Dermis blood vessel endothelial cell (primary cell): ENCODE measurements around the gene NRGN. TPM values are rescaled to one million over a fixed set of nuclear protein-coding genes. Genes with fewer than 3 reads are reported as not detected.
"Not testable (repeated sequence)": the region's sequence is repeated elsewhere in the genome, so short reads cannot be mapped to it uniquely, and the experiment has no call there.

Source experiments
- DNase-seq: peaks from one replicate; pipeline ENCODE4 v3.0.0; 2010
- total RNA-seq: library from RNA; depleted of rRNA; stranded (reverse); fragments of >200 nt; gene quantifications from 2 replicates; pipeline ENCODE4 v1.2.3, GENCODE V29; 2014

The NRGN gene
- total RNA-seq, 1 donor from 2014 or later = 0.51 TPM

DNA sequence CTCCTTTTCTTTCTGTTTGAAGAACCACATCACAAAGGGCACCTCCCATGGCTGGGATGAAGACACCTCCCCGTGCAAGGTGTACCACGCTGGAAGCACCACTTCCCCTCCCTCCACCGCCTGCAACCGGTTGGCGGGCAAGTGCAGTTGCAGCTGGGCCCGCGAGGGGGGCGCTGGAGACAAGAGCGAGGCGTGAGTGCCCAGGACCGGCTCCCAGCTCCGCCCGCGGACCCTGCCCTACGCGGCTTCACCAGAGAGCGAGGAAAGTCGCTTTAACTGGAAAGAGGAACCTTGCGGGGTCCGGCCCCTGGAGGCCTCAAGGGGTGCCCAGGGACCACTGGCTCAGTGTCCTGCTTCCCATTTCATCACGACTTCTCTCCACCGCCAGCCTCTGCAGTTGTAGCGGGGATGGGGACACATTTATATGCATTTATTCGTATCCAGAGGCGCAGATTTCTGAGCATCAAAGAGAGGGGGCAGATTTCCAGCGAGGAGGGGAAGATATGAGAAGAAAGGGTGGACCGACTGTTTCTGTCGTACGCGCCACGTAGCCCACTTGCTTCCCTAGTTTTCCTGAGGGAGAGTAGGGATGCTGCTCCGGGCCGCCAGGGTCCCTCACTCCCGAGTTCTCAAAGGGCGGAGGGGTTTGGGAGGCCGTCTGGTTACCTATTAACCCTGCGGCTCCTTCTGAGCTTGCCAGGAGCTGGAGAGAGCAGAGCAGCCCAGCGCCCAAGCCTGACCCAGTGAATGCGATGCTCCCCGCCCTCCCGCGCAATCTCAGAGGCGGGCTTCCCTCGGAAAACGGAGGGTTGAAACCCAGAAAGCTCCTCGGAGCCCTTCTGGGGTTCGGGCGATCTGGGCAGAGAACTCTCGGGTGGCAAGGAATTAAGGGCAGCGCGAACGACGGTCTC lies 18.9 kb downstream of the NRGN start:
- peak; percentile 90 for DNase-seq

DNA sequence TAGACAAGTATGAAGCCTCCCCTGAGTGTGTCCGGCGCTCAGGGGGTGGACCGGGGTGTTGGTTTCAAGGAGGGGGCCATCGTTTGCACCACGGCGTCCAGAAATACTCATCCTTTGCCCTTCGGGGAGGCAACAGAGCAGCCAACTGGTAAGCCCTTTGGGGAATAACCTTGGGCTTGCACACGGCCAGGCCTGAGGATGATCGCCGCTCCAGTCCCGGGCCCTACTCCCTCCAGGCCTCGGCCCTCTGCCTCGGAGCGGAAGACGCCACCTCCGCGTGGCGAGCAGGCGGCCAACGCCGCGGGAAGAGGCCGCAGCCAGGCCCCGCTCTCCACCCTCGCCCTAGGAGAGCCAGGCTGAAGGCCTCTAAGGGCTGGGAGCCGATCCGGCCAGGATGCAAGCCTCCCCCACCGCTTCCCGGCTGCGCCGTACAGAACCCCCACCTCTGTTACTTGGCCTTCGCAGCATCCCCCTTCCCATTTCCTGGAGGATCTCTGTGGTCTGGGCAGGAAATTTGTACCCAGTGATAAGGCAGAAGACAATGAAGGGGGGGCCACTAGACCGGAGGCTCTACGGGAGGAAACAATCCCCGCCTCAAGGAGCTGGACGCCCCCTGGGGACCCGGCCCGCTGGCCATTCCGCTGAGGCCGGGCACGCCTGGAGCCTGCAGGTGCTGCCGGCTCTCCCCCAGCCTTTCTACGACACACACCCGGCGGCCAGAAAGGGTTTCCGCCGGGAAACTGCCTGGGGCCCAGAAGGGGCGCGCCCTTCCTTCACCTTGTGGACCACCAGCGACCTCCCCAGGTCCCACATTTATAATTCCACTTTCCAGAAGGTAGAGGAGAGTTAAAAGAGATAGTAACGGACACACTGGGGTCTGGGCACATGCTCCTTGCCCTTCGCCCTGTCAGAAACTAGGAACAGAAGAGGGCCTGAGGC lies 19.8 kb downstream of the NRGN start:
- DNase-seq = peak; percentile 100

DNA sequence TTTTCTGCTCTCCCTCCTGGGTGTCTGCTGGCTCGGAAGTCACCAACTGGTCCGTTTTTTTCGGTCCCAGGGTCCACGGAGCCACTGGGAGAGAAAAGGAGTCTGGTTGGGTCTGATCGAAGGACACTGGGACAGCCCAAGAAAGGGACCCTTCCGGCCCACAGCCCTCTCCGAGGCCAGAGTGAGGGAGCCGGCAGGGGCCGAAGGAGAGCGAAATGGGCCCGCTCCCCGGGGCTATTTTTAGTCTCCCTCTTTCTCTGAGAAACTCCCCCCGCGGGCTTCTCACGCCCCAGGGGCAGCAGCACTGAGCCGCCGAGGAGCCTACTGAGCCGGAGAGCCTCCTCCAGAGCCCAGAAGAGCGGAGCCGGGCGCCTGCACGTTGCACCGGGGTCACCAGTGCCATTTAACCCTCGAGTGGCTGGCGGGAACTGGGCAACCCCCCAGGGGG lies 20.5 kb downstream of the NRGN start:
- peak; percentile 63 for DNase-seq

DNA sequence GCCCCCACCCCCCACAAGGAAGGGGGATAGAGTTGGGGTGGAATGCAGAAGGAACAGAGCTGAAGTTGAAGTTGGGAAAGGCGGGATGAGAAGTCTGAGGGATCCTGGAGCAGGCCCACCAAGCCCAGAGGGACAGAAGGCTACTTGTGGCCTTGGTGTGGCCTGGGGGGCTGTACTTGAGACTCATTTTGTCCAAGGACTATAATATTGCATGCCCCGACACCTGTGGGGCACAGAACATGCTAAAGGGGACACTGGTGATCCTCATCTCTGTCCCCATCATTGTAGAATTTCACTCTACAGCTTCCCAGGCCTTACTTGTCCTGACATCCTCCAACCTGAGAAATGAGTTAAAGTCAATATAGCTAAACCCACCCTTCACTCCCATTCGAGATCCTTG lies 21.1 kb downstream of the NRGN start:
- no peak for DNase-seq

DNA sequence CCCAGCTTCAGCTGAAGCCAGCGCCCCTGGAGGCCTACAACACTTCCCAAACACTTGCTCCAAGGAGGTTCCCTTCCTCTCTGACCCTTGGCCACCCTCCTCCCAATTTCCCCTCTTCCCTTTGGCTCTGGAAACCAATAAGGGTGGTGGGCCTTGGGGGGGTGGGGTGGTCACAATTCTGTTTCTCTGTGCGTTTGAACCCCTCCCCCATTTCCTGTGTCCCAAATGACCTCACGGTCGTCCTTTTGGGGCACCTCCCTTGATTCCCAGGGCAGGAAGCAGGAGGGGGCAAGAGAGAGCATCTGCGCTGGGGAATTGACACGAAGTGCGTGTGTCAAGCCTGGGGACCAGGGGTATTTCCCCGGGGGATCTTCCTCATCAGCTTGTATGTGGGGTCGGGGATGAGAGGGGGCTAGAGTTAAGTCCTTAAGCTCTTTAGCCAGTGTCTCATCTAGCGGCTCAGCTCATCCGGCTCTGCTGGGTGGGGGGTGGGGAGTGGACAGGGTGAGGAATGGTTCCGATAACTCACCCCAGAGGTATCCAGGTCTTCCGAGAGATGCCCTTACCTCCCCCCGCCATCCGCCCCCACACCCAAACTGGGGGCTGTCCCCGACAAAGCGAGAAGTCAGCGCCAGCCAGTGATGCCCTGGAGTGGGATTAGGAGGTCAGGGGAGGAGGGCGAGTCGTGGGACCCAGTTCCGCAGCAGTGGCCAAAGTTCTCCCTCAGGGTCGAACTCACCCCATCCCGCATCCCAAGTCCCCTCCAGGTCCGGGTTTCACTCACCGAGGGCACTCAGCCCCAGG lies 21.8 kb downstream of the NRGN start:
- DNase-seq = peak; percentile 71

DNA sequence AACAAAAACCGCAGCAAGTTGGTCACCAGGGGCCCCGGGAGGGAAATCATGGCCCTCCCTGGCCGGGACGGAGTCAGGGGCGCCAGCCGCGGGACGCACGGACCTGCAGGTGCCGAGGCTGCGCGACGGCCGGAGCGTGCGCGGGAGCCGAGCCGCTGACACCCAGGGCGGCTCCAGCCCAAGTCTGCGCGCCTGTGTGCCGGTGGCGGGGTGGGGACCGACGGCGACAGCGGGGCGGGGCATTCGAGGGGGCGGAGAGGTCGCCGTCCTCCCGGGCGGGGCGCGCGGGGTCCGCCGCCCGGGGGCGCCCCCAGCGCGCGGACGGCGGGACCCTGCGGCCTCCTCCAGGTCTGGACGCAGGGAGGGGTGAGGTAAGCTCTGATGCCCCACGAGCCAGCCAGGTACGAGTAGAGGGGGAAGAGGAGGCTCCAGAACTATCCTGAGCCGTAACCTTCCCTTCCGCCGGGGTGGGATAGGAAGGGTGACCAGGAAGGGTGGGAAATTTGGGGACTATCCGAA lies 22.4 kb downstream of the NRGN start, which contains the start of gene ESAM:
TSS of gene ESAM (minus strand) at position 186 of the 519 bp plus-strand sequence. CDS start at position 50, 136 bp downstream.
- peak; percentile 57 for DNase-seq

DNA sequence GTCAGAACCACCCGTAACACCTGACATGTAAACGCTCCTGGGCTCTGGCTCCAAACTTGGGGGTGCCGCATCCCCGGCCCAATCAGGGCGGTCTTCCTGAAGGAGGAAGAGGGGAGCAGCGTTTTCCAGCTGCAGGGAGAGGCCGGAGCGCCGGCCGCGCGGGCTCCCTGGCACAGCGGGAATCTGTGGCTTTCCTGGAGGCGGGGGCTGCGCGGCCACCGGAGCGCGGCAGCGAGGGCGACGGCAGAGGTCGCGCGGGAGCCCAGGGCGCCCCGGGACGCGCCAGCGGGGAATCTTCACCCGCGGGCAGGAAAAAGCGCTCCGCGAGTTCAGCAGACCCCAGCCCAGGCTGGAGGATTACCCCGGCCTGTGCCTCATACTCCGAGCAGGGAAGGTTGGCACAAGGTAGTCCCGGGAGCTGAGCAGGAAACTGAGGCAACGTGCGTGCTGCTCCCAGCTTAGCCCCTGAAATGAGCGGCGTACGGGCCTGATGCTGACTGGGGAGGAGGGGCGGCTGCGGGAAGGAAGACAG lies 22.9 kb downstream of the NRGN start:
- DNase-seq = peak; percentile 59

DNA sequence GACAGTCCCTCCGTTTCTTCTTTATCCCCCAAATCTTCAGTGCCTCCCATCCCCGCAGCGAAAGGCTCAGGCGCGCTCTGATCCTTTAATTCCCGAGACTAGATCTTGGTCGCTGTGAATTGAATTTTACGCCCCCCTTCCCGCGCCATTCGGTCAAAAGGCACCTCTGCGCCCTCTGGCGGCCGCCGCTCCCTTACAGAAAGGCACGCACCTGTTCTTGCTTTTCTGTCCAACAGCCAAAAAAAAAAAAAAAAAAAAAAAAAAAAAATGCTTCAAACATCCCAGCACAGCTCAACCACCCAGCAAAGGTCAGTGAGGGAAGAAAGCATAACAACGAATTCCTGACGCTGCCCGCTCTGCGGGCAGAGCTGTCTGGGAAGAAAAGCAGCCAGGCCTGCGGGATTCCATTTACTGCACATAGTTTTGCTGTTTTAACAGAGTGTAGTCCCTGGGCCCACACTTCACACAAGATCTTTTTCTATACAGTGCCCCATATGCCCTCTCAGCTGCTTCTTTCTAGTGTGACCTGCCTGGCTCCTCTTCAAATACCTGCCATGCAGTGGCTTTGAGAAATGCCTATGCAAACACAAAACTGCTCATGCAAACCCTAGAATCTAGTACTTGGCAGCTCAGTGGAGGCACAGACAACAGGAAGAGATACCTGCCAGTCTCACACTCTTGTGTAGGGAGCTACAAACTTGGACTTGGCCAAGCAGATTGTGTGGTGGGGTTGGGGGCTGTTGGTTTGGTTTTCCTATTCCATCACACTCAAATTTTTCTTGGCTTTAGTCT lies 23.6 kb downstream of the NRGN start:
- peak; percentile 93 for DNase-seq

DNA sequence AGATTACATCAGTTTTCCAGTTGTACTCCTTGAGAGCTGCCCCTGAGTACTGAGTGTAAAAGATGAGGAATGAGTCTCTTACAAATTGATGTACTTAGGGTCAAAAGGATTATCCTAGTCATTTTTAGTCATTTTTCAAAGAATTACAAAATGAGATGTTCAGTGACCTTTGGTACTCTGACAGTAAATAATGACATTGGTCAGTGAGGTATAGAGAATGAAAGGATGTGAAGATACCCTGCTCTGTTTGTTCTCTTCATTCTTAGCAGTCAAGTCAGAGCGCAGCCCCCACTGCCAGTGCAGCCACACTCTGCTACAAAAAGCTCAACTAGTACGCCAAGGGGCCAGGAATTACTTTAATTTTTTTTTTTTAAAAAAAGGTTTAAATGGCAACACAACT lies 26.4 kb downstream of the NRGN start:
- DNase-seq = no peak

DNA sequence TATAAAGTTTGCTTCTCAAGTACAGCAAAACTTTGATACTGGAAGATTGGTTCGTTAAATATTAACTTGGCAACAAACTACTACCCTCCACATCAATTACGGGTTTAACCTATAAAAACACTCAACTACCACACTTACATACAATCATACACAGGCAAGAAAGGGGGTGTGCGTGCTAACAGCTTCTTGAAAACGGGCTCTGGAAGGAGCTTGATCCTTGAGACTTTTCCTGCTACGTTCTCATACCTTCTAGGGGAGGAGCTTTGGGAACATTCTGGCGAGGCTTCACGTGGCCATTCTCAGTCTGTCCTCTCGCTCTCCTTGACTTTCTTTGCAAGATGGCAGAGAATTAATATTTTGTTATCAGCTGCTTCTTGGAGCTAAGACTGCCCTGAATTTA lies 29.2 kb downstream of the NRGN start:
- no peak for DNase-seq

DNA sequence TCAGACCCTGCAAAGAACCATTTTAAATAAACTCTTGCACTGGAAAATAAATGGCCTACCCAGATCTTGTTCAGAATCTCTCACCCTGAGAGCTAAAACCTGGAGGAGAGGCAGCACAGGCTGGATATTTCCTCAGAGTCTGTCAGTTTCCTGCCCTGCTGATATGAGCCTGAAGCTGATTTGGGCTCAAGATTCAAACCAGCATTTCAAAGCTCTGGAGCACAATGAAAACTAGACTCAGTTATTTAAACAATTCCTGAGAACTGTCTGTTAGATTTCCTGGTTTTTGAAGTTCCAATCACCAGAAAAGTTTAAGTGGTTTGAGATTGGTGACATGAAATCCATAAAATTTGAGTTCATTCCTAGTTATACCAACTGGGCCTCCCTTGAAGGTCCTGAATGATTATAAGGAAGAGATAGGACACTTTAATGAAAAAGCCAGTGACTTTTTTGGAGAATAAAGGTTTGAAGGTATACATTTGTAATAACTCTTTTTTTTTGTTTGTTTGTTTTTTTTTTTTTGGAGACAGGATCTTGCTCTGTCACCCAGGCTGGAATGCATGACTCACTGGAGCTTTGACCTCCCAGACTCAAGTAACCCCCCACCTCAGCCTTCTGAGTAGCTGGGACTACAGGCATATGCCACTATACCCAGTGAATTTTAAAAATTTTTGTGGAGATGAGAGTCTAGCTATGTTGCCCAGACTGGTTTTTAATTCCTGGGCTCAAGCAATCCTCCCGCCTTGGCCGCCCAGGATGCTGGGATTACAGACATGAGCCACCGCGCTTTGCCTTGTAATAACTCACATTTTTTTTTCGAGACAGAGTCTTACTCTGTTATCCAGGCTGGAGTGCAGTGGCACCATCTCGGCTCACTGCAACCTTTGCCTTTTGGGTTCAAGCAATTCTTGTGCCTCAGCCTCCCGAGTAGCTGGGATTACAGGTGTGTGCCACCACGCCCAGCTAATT lies 30.3 kb downstream of the NRGN start:
- peak; percentile 80 for DNase-seq

DNA sequence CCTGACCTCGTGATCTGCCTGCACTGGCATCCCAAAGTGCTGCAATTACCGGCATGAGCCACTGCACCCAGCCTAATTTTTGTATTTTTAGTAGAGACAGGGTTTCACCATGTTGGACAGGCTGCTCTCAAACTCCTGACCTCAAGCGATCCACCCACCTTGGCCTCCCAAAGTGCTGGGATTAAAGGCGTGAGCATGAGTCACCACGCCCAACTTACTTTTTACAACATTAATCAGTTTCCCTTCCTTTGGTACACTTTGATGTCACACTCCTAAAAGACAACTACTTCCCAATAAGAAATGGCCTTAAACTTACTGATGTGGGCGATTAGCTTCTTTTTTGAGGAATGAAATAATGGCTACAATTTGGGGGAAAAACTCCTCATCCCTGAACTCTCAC lies 31.2 kb downstream of the NRGN start:
- not testable (repeated sequence) for DNase-seq

DNA sequence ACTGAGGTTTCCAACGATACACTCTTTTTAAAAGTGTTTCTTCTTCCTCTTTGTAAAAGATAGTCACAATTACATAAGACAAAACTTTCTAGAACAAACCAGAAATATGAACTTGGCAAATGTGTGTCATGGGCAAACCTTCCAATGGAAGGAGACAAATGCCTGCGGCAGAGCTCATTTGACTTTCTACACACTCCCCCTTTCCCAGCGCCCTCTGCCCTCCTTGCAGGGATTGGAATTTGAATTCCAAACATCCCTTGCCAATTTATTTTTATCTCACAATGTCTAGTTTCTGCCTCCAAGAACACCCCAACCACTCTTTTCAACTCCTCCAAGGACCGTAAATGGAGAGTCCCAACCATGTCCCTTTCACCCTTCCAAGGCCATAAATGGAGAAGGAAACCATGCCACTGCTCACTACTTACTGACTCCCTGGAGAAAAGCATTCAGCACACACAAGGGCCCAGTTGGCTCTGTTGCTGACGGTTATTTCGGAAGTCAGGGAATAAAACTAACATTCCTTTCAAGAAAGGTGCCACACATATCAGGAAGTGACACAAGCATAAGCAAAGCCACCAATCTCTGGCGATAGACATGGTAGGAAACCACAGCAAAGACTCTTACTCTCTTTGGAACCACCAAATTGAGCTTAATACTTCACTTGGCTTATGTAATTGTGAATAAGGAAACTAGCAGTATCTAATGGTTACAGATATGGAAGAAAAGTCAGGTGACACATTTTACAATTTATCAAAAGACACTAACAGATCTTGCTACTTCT lies 37.3 kb downstream of the NRGN start:
- DNase-seq = no peak

DNA sequence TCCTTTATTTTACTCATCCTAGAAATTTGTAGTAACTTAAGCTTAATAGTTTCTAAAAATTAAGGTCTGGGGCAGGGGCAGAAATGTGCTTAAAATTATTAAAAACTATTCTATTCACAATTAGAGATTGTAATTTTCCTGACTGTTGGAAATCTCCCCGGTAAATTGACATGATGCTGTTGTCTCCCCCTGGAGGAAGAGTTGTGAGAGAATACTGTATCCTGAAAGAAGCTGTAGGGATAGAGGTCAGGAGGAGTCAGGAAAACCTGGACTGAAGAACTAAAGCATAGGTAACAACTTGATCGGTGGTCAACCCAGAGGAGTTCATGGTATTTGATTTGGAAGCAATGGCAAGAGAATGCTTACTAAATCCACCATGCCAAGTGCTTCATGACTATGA lies 38.5 kb downstream of the NRGN start:
- DNase-seq = peak; percentile 51

DNA sequence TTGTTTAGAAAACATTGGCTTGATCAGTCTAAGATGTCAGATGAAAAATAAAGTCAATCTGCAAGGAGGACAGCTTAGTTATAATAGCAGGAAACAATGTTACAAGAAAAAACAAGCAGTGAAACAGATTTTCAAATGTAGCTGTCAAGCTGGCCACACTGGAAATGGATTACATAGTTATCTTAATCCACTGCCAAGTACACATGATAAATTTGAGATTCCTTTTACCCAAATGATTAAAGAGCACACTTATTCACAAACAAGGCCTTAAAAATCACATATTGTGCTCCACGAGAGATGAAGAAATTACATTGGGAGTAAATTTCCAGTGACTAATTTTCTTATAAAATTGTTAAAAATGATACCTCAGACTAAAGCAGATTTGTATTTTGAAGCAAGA lies 39.8 kb downstream of the NRGN start:
- no peak for DNase-seq

DNA sequence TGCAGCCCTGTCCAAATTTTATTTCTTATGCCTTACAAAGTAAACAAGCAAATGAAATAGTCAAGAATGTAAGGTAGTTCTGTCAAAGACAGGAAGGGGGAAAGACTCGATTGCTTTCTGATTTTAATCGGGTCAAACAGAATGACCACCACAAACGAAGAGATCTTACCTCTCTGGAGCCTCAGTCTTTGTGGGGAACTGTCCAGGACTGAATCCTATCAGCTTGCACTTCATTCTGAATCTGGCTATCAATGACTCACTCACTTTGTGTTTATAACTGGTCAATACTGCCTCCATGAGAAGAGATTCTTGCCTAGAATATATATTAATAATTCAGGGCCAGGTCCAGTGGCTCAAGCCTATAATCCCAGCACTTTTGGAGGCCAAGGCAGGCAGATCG lies 43.3 kb downstream of the NRGN start:
- no peak for DNase-seq

DNA sequence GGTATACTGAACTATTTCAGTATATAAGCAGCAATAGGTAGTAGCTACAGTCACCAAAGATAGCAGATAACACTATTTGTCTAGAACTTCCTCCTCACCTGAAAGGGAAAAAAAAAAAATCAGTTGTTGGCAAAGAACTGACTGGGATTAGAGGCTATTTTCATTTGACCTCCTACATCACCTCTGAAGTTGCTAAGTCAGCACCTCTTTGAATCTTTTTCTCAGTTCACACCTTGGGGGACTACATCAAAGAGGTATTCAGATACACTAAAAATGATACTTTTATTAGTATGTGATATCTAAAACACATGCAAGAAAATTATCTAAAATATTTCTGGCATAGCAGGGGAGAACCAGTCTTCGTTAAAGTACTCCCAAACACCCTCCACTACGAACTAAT lies 44.3 kb downstream of the NRGN start:
- DNase-seq = no peak

DNA sequence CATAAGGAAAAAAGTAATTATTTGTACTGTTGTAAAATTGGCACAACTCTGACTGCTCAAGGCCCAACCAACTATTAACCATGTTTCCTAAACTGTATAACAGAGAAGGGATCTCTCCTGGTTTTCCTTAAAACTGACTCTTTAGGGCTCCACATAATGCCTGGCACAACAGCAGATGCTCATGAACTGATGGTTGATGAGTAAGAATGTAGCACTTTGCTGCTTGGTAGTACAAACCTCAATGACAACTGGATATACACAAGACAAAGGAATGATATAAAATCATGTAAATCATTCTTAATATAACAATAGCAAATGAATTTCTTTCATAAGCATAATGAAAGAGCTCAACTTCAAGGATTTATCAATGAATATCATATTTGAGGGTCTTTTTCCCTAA lies 48.8 kb downstream of the NRGN start:
- no peak for DNase-seq
